SH-SY5Y (cell line): Measurements from ENCODE around the gene RAD51B.

Experiments
- GATA2 ChIP-seq: IDR thresholded peaks from 2 replicates; pipeline ENCODE4 v1.6.1; 2011; ENCODE audit warnings: mild to moderate bottlenecking, low read depth, low read length
- GATA3 ChIP-seq: IDR thresholded peaks from 2 replicates; pipeline ENCODE4 v1.6.1; 2011; ENCODE audit warnings: low read depth, mild to moderate bottlenecking, low read length, moderate library complexity

DNA sequence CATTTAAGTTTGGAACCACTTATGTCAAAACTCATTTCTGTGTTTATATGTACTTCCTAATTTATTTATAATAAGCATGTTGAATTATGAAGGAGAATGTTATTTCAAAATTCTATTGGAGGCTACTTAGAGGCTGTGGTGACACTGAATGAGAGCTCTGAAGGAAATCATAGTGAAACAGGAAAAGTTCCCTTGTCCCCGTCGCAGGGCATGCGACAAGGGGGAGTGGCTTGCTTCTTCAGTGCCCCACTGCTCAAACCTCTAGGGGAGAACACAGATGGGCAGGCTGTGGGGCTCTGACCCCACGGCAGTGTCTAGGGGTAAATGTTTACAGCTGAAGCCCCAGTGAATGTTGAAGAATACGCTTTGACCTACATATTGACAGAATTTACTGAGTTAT is 261.9 kb downstream of the RAD51B start:
- TF ChIP-seq GATA2, result no peak
- TF ChIP-seq GATA3, result no peak
